Measurements from ENCODE around the gene RALGDS. TPM values are rescaled to one million over a fixed set of nuclear protein-coding genes. Genes with fewer than 3 reads are reported as not detected.

RALGDS gene
- total and polyA plus RNA-seq, 3 donors from 2014 or later: 23.0 to 42.4 (median 32.5) TPM

DNA sequence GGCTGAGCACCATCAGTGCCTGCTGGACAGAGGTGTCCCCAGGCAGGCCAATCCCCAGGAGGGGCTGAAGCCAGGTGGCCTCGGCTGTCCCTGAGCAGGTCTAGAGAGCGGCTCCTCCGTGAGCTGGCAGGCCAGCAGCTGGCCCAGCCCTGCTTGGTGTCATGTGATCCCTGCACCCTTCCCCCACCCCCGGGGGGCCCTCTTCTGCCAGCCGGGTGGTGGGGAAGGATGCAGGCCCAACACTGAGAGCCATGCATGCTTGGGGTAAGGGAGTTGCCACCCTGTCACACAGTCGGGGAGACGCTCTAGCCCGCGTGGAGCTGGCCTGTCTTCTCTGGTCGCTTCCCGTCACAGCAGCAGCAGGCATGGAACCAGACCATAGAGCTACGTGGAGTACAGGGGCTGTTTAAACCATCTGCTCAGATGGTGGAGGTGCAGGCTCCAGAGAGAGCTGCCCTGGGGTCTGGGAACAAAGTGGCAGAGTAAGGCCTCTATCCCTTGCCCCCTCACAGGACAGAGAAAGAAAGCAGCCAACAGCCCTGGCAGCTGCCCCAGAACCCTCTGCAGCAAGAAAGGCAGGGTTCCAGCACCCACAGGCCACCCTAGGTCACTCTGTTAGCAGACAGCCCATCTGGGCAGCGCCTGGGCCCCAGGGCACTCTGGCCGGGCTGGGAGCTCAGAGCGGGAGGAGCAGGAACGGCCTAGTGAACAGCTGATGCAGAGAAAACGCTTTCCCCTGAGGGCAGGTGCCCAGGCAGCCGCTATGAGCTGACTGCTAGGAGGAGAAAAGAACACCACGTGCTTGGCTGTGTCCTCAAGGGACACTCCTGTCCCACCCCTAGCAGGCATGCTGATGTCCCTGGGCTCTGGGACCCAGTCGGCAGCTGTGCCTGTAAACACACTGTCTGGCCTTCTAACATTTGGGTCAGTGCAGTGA lies 6.8 kb downstream of the RALGDS start:
- Histone ChIP-seq H3K4me3 (no peak overlapping the region), H3K27ac (no peak overlapping the region), H3K27me3 (no peaks in the 10 kb centered on the region), H3K36me3 (ENCODE audit: low read depth, missing control alignments) (no peaks in the 10 kb centered on the region), H3K9me3 (no peaks in the 10 kb centered on the region), H3K4me1 (peaks cover 43% of the 10 kb centered on the region)
- DNase-seq: no peak
- WGBS, 2 donors: 53 to 70% methylated on average over 7 to 20 of the region's 20 CpGs
- intact Hi-C loops (cut with DNase I; ENCODE audit: low total_unique reads): no loop called here
- no peak for TF ChIP-seq CTCF (IDR thresholded peaks at IDR 0.05)
- TF ChIP-seq POLR2A (IDR thresholded peaks at IDR 0.05): no peak

DNA sequence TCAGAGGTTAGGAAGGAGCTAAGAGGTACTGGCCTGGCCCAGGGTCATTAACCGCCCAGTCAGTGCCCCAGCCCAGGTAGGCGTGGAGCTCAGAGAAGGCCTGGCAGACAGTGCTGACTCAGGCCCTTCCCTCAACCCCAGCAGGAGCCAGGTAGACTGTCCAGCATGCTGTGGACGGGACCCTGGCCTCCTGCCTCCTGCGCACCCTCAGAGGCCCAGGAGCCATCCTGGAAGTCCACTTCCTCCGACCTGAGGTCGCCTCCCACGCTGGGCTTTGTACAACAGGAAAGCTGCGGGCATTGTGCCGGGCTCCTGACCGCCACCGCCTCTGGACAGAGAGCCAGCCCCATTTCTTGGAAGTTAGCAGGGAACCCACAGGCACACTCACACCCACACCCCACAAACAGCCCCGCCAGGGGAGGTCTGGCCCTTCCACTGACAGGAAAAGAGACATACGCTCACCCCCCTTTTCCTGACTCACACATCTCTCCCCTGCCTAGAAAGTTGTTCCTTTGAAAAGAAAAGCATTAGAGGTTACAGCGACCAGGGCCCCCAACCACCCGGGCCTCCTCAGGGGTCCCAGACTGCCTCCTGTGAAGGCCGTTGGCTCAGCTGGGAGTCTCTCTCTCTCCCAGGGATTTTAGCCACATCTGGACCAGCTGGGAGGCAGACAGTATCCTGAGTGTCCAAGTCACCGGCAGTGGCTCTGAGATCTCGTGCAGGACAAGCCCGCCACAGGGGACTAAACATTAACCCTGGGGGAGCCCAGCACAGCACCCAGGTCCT lies 7.7 kb downstream of the RALGDS start:
- intact Hi-C loops (cut with DNase I; ENCODE audit: low total_unique reads): no loop called here
- peaks cover 35% of the 10 kb centered on the region for H3K4me1 ChIP-seq

GRCh38 chr9:133112663-133113026 lies 8.4 kb downstream of the RALGDS start:
- no peak for TF ChIP-seq CTCF (IDR thresholded peaks at IDR 0.05)
- intact Hi-C loops (cut with DNase I; ENCODE audit: low total_unique reads): no loop called here
- DNase-seq: no peak
- Histone ChIP-seq H3K27me3 (no peaks in the 10 kb centered on the region), H3K9me3 (no peaks in the 10 kb centered on the region), H3K27ac (no peak overlapping the region), H3K4me1 (peaks cover 29% of the 10 kb centered on the region), H3K36me3 (ENCODE audit: low read depth, missing control alignments) (no peaks in the 10 kb centered on the region), H3K4me3 (no peak overlapping the region)
- WGBS, 2 donors: 66 to 73% methylated on average over 6 to 7 of the region's 7 CpGs

More for the DNA sequence above, 7.7 kb downstream of the RALGDS start:
- no peaks in the 10 kb centered on the region for H3K9me3 ChIP-seq
- no peaks in the 10 kb centered on the region for H3K36me3 ChIP-seq (ENCODE audit: low read depth, missing control alignments)
- no peak overlapping the region for H3K4me3 ChIP-seq
- H3K27me3 ChIP-seq: no peaks in the 10 kb centered on the region
- 56 to 71% methylated on average over 14 to 19 of the region's 19 CpGs for WGBS, 2 donors
- TF ChIP-seq POLR2A (IDR thresholded peaks at IDR 0.05) (no peak), CTCF (IDR thresholded peaks at IDR 0.05) (no peak)
- no peak overlapping the region for H3K27ac ChIP-seq
- no peak for DNase-seq

GRCh38 chr9:133111808-133112662 lies 9.0 kb downstream of the RALGDS start:
- Histone ChIP-seq H3K27ac (no peak overlapping the region), H3K36me3 (ENCODE audit: low read depth, missing control alignments) (no peaks in the 10 kb centered on the region), H3K9me3 (no peaks in the 10 kb centered on the region), H3K4me1 (peaks cover 23% of the 10 kb centered on the region), H3K4me3 (no peak overlapping the region), H3K27me3 (no peaks in the 10 kb centered on the region)
- DNase-seq: no peak
- intact Hi-C loops (cut with DNase I; ENCODE audit: low total_unique reads): no loop called here
- 93 to 94% methylated on average over 28 to 30 of the region's 30 CpGs for WGBS, 2 donors
- TF ChIP-seq CTCF (IDR thresholded peaks at IDR 0.05) (no peak), POLR2A (IDR thresholded peaks at IDR 0.05) (no peak)
